Neural progenitor cell (in vitro differentiated cells): ENCODE data around the gene TNIK.

Source experiments
- CTCF ChIP-seq: fragments of 200-600 bp; sonication (generic); IDR thresholded peaks from 2 replicates; pipeline ENCODE4 v1.5.1; 2017; ENCODE audit warnings: antibody characterized with exemption, mild to moderate bottlenecking
- EZH2 ChIP-seq: fragments of 200-600 bp; sonication (generic); IDR thresholded peaks from 2 replicates; pipeline ENCODE4 v1.6.1; 2017; ENCODE audit warnings: antibody characterized with exemption, mild to moderate bottlenecking, moderate library complexity
- EZH2phosphoT487 ChIP-seq: fragments of 200-600 bp; sonication (generic); IDR thresholded peaks from 2 replicates; pipeline ENCODE4 v1.6.1; 2017; ENCODE audit warnings: antibody characterized with exemption

DNA sequence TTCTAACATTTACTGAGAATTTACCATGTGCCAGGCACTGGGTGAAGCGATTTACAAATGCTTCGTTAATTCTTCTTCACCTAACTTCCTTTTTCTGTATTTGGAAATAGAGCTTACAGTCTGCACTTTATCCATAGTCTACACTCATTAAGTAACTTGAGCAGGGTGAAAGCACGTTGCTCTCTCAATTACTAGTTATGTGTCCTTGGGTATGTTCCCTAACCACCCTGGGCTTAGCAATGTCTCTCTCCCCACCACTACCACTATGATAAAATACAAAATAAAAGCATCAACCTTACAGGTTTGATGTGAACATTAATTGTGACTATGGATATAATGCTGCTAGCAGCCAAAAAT, 260.8 kb downstream of the TNIK start:
- no peak for TF ChIP-seq CTCF
- TF ChIP-seq EZH2phosphoT487 = no peak
- no peak for TF ChIP-seq EZH2
